ENCODE data around the gene HSF2BP. TPM values are rescaled to one million over a fixed set of nuclear protein-coding genes. Genes with fewer than 3 reads are reported as not detected.

Gene HSF2BP
- polyA plus RNA-seq, 1 donor from 2014 or later, result 0.89 TPM

GRCh38 chr21:43644609-43645008 lies 14.7 kb downstream of the HSF2BP start:
- no peaks in the 10 kb centered on the region for H4K20me1 ChIP-seq (ENCODE audit: insufficient read depth)

GRCh38 chr21:43644071-43644470 lies 15.2 kb downstream of the HSF2BP start:
- Histone ChIP-seq H3K4me3 (ENCODE audit: low read length) (no peak overlapping the region), H3F3A (ENCODE audit: insufficient read depth, low read length, poor library complexity, severe bottlenecking) (no peaks in the 10 kb centered on the region), H3K9me3 (ENCODE audit: low read length) (no peaks in the 10 kb centered on the region), H3K27me3 (ENCODE audit: insufficient read depth, low read depth, low read length) (no peaks in the 10 kb centered on the region), H3K27ac (ENCODE audit: low read length) (no peak overlapping the region), H4K20me1 (ENCODE audit: insufficient read depth) (no peaks in the 10 kb centered on the region), H3K36me3 (ENCODE audit: insufficient read depth, low read length) (no peaks in the 10 kb centered on the region), H3K9ac (ENCODE audit: low read length) (no peak overlapping the region), H2AFZ (ENCODE audit: low read depth, low read length) (no peak overlapping the region), H3K9me2 (ENCODE audit: insufficient read depth, low read length) (no peaks in the 10 kb centered on the region), H3K79me2 (replicated peaks; ENCODE audit: insufficient read depth, low read length) (no peaks in the 10 kb centered on the region), H3K4me2 (ENCODE audit: low read length) (no peak overlapping the region)
- TF ChIP-seq TAF1 (IDR thresholded peaks at IDR 0.05; ENCODE audit: low read depth) (no peak), CTCF (IDR thresholded peaks at IDR 0.05; ENCODE audit: poor library complexity, severe bottlenecking) (no peak), RAD21 (conservative IDR thresholded peaks at IDR 0.05) (no peak), REST (IDR thresholded peaks at IDR 0.05; ENCODE audit: borderline replicate concordance) (no peak), MXI1 (conservative IDR thresholded peaks at IDR 0.05; ENCODE audit: poor library complexity, severe bottlenecking) (no peak), SMC3 (conservative IDR thresholded peaks at IDR 0.05; ENCODE audit: poor library complexity) (no peak)

More at GRCh38 chr21:43644609-43645008, 14.7 kb downstream of the HSF2BP start:
- Histone ChIP-seq H3K36me3 (ENCODE audit: insufficient read depth, low read length) (no peaks in the 10 kb centered on the region), H3K9me2 (ENCODE audit: insufficient read depth, low read length) (no peaks in the 10 kb centered on the region), H3K27ac (ENCODE audit: low read length) (no peak overlapping the region), H2AFZ (ENCODE audit: low read depth, low read length) (no peak overlapping the region), H3K79me2 (replicated peaks; ENCODE audit: insufficient read depth, low read length) (no peaks in the 10 kb centered on the region), H3K4me2 (ENCODE audit: low read length) (no peak overlapping the region), H3K4me3 (ENCODE audit: low read length) (no peak overlapping the region), H3F3A (ENCODE audit: insufficient read depth, low read length, poor library complexity, severe bottlenecking) (no peaks in the 10 kb centered on the region), H3K9ac (ENCODE audit: low read length) (no peak overlapping the region), H3K9me3 (ENCODE audit: low read length) (no peaks in the 10 kb centered on the region), H3K27me3 (ENCODE audit: insufficient read depth, low read depth, low read length) (no peaks in the 10 kb centered on the region)
- TF ChIP-seq MXI1 (conservative IDR thresholded peaks at IDR 0.05; ENCODE audit: poor library complexity, severe bottlenecking) (no peak), SMC3 (conservative IDR thresholded peaks at IDR 0.05; ENCODE audit: poor library complexity) (no peak), TAF1 (IDR thresholded peaks at IDR 0.05; ENCODE audit: low read depth) (no peak), REST (IDR thresholded peaks at IDR 0.05; ENCODE audit: borderline replicate concordance) (no peak), POLR2AphosphoS5 (IDR thresholded peaks at IDR 0.05) (no peak), EZH2 (IDR thresholded peaks at IDR 0.05; ENCODE audit: borderline replicate concordance, insufficient read depth, low read length, poor library complexity, severe bottlenecking) (no peak), CTCF (IDR thresholded peaks at IDR 0.05; ENCODE audit: poor library complexity, severe bottlenecking) (no peak), RAD21 (conservative IDR thresholded peaks at IDR 0.05) (no peak), EP300 (conservative IDR thresholded peaks at IDR 0.05; ENCODE audit: poor library complexity, severe bottlenecking) (no peak)
